ENCODE data around the gene MRI1.
"Not testable (repeated sequence)": the region's sequence is repeated elsewhere in the genome, so short reads cannot be mapped to it uniquely, and the experiment has no call there.

Gene MRI1

GRCh38 chr19:13764101-13764807 is at the start of gene MRI1:
Gene MRI1, plus strand, starts transcription at chr19:13764522. Its CDS starts 67 bp downstream, at chr19:13764589.
- DNase-seq (ENCODE audit: low read depth in 4 of 4, low spot score in 1 of 4), result peak in 3 of 4 experiments; percentile 53 to 71 (median 54)

GRCh38 chr19:13717194-13717643 is 47.1 kb upstream of the MRI1 start:
- DNase-seq (ENCODE audit: low read depth in 4 of 4, low spot score in 1 of 4), result no peak

GRCh38 chr19:13718733-13719132 is 45.6 kb upstream of the MRI1 start:
- no peak for DNase-seq (ENCODE audit: low read depth in 4 of 4, low spot score in 1 of 4)

- no peak for DNase-seq (ENCODE audit: low read depth in 4 of 4, low spot score in 1 of 4)
Measured at GRCh38 chr19:13722146-13722545, 42.2 kb upstream of the MRI1 start.

- no peak for DNase-seq (ENCODE audit: low read depth in 4 of 4, low spot score in 1 of 4)
Measured at GRCh38 chr19:13723206-13723605, 41.1 kb upstream of the MRI1 start.

GRCh38 chr19:13726323-13726722 is 38.0 kb upstream of the MRI1 start:
- no peak for DNase-seq (ENCODE audit: low read depth in 4 of 4, low spot score in 1 of 4)

- no peak for DNase-seq (ENCODE audit: low read depth in 4 of 4, low spot score in 1 of 4)
Measured at GRCh38 chr19:13727798-13728197, 36.5 kb upstream of the MRI1 start.

- no peak for DNase-seq (ENCODE audit: low read depth in 4 of 4, low spot score in 1 of 4)
Measured at GRCh38 chr19:13729859-13730258, 34.5 kb upstream of the MRI1 start.

- DNase-seq (ENCODE audit: low read depth in 4 of 4, low spot score in 1 of 4), result peak; percentile 84 to 92 (median 90)
Measured at GRCh38 chr19:13731147-13731964, 33.0 kb upstream of the MRI1 start.

GRCh38 chr19:13732337-13732736 is 32.0 kb upstream of the MRI1 start:
- DNase-seq (ENCODE audit: low read depth in 4 of 4, low spot score in 1 of 4), result no peak

GRCh38 chr19:13734751-13735150 is 29.6 kb upstream of the MRI1 start:
- DNase-seq (ENCODE audit: low read depth in 4 of 4, low spot score in 1 of 4), result no peak

GRCh38 chr19:13738073-13738472 is 26.2 kb upstream of the MRI1 start:
- DNase-seq (ENCODE audit: low read depth in 4 of 4, low spot score in 1 of 4), result no peak

- no peak for DNase-seq (ENCODE audit: low read depth in 4 of 4, low spot score in 1 of 4)
Measured at GRCh38 chr19:13741893-13742292, 22.4 kb upstream of the MRI1 start.

GRCh38 chr19:13742756-13743155 is 21.6 kb upstream of the MRI1 start:
- DNase-seq (ENCODE audit: low read depth in 4 of 4, low spot score in 1 of 4), result no peak

- no peak for DNase-seq (ENCODE audit: low read depth in 4 of 4, low spot score in 1 of 4)
Measured at GRCh38 chr19:13744174-13744573, 20.1 kb upstream of the MRI1 start.

- DNase-seq (ENCODE audit: low read depth in 4 of 4, low spot score in 1 of 4), result no peak
Measured at GRCh38 chr19:13747098-13747453, 17.2 kb upstream of the MRI1 start.

- no peak for DNase-seq (ENCODE audit: low read depth in 4 of 4, low spot score in 1 of 4)
Measured at GRCh38 chr19:13748169-13748828, 16.0 kb upstream of the MRI1 start.

GRCh38 chr19:13751436-13751835 is 12.9 kb upstream of the MRI1 start:
- DNase-seq (ENCODE audit: low read depth in 4 of 4, low spot score in 1 of 4), result no peak

- DNase-seq (ENCODE audit: low read depth in 4 of 4, low spot score in 1 of 4), result not testable (repeated sequence)
Measured at GRCh38 chr19:13753622-13754021, 10.7 kb upstream of the MRI1 start.

- DNase-seq (ENCODE audit: low read depth in 4 of 4, low spot score in 1 of 4), result no peak
Measured at GRCh38 chr19:13756210-13756609, 8.1 kb upstream of the MRI1 start.

- DNase-seq (ENCODE audit: low read depth in 4 of 4, low spot score in 1 of 4), result no peak
Measured at GRCh38 chr19:13757805-13758772, 6.2 kb upstream of the MRI1 start.
